Keratinocyte (primary cell): ENCODE results near the gene MLXIP. TPM values are rescaled to one million over a fixed set of nuclear protein-coding genes. Genes with fewer than 3 reads are reported as not detected.
"Not testable (repeated sequence)": the region's sequence is repeated elsewhere in the genome, so short reads cannot be mapped to it uniquely, and the experiment has no call there.

ENCODE experiments used
- DNase-seq: peaks from one replicate; pipeline ENCODE4 v3.0.0-alpha.2; 2011; ENCODE audit warnings: low read depth, missing footprints, low spot score
- FAIRE-seq: peaks from 2 replicates; lab custom pipeline; 2011; peaks lifted over from hg19 to GRCh38; lab: Jason Lieb, UNC
- H2AFZ ChIP-seq: 2 replicates; pipeline ENCODE4 v1.6.0; 2012; ENCODE audit warnings: low read length, control low read depth, inconsistent platforms; ENCODE audit not compliant: control insufficient read depth
- H3K27ac ChIP-seq: 2 replicates; pipeline ENCODE4 v1.5.1; 2011; ENCODE audit warnings: low read length; ENCODE audit not compliant: control insufficient read depth, insufficient read depth
- H3K27me3 ChIP-seq: 3 replicates; pipeline ENCODE4 v1.6.0; 2011; ENCODE audit warnings: low read length; ENCODE audit not compliant: control insufficient read depth, insufficient read depth; ENCODE audit errors: extremely low read depth
- H3K36me3 ChIP-seq, 2 experiments: 2 replicates in 1 of 2; 3 replicates in 1 of 2; pipeline ENCODE4 v1.5.1; 2011; ENCODE audit warnings: low read length in 2 of 2, mild to moderate bottlenecking in 1 of 2; ENCODE audit not compliant: control insufficient read depth in 2 of 2, insufficient read depth in 2 of 2; ENCODE audit errors: extremely low read depth in 1 of 2
- H3K4me1 ChIP-seq: 3 replicates; pipeline ENCODE4 v1.5.1; 2011; ENCODE audit warnings: low read length; ENCODE audit not compliant: control insufficient read depth, insufficient read depth; ENCODE audit errors: extremely low read depth
- H3K4me2 ChIP-seq: 3 replicates; pipeline ENCODE4 v1.6.0; 2011; ENCODE audit warnings: low read depth, low read length; ENCODE audit not compliant: control insufficient read depth, insufficient read depth; ENCODE audit errors: extremely low read depth
- H3K4me3 ChIP-seq, 3 experiments: fragments of 200-600 bp in 1 of 3; sonication (generic) in 1 of 3; 2 replicates in 2 of 3; 3 replicates in 1 of 3; pipeline ENCODE4 v1.5.1; 2011 to 2016; ENCODE audit warnings: low read length in 3 of 3, mild to moderate bottlenecking in 3 of 3, control low read depth in 2 of 3, inconsistent platforms in 1 of 3, low read depth in 1 of 3, mixed read lengths in 1 of 3, mixed run types in 1 of 3, moderate library complexity in 1 of 3; ENCODE audit not compliant: control insufficient read depth in 2 of 3, insufficient read depth in 2 of 3; ENCODE audit errors: extremely low read depth in 1 of 3
- H3K79me2 ChIP-seq: 2 replicates; pipeline ENCODE4 v1.6.0; 2012; ENCODE audit warnings: low read length; ENCODE audit not compliant: control insufficient read depth, insufficient read depth
- H3K9ac ChIP-seq: 3 replicates; pipeline ENCODE4 v1.6.0; 2011; ENCODE audit warnings: low read length; ENCODE audit not compliant: control insufficient read depth, insufficient read depth; ENCODE audit errors: extremely low read depth
- H3K9me1 ChIP-seq: 3 replicates; pipeline ENCODE4 v1.6.0; 2011; ENCODE audit warnings: low read length; ENCODE audit not compliant: control insufficient read depth, insufficient read depth; ENCODE audit errors: extremely low read depth
- H3K9me3 ChIP-seq: 2 replicates; pipeline ENCODE4 v1.5.1; 2012; ENCODE audit warnings: low read depth, low read length; ENCODE audit not compliant: control insufficient read depth
- H4K20me1 ChIP-seq: 3 replicates; pipeline ENCODE4 v1.6.0; 2011; ENCODE audit warnings: low read length; ENCODE audit not compliant: control insufficient read depth, insufficient read depth; ENCODE audit errors: extremely low read depth
- CTCF ChIP-seq, 3 experiments: IDR thresholded peaks in 1 of 3; conservative IDR thresholded peaks in 1 of 3; optimal IDR thresholded peaks in 1 of 3; 2 replicates in 2 of 3; 3 replicates in 1 of 3; pipeline versions ENCODE3 to v1.5.1; 2011; ENCODE audit warnings: low read length in 3 of 3, mild to moderate bottlenecking in 3 of 3, moderate library complexity in 2 of 3, control low read depth in 1 of 3, inconsistent platforms in 1 of 3; ENCODE audit not compliant: insufficient read depth in 2 of 3; ENCODE audit errors: extremely low read depth in 1 of 3
- EZH2 ChIP-seq: IDR thresholded peaks from one replicate; pipeline ENCODE4 v1.6.1; 2012; ENCODE audit warnings: inconsistent platforms, mild to moderate bottlenecking, low read length, moderate library complexity
- dilution Hi-C: fragments of 300-500 bp; cut with MboI; formaldehyde crosslinking; loops from one replicate; pipeline ENCODE4 v1.7.0; 2020; ENCODE audit warnings: low sequenced_read_pairs; ENCODE audit not compliant: extremely low pct_ligation_motif_present
- polyA plus RNA-seq, 5 experiments: library from polyadenylated mRNA; depleted of rRNA in 3 of 5; stranded (reverse) in 3 of 5; stranded (forward) in 1 of 5; unstranded in 1 of 5; fragments of >200 nt; gene quantifications; 1 replicate in 1 of 5; 2 replicates in 3 of 5; 3 replicates in 1 of 5; pipeline versions ENCODE4 v1.2.1 to v1.2.3, GENCODE V29; 2011 to 2012; ENCODE audit warnings: missing spikeins in 2 of 5, low read depth in 1 of 5, low replicate concordance in 1 of 5

The MLXIP gene
- polyA plus RNA-seq, 1 donor (not counting 4 experiments of a cell fraction or from before 2014, with no cell fraction given): 5.5 TPM

- no peak overlapping the region for H2AFZ ChIP-seq
- dilution Hi-C loops: no loop called here
- peaks cover 6% of the 10 kb centered on the region for H4K20me1 ChIP-seq
- H3K27ac ChIP-seq: no peak overlapping the region
- H3K36me3 ChIP-seq: peaks cover 16 to 37% of the 10 kb centered on the region in 2 experiments
- no peaks in the 10 kb centered on the region for H3K27me3 ChIP-seq
- H3K9ac ChIP-seq: no peak overlapping the region
- no peak overlapping the region for H3K4me2 ChIP-seq
- FAIRE-seq (no peak), DNase-seq (no peak)
- H3K4me3 ChIP-seq: no peak overlapping the region
- no peak for TF ChIP-seq CTCF (optimal IDR thresholded peaks at IDR 0.05 in 1 of 3, IDR thresholded peaks at IDR 0.05 in 1 of 3, conservative IDR thresholded peaks at IDR 0.05 in 1 of 3; ENCODE audit: extremely low read depth in 1 of 3, insufficient read depth in 2 of 3, low read length in 3 of 3)
- no peak for TF ChIP-seq EZH2
- H3K9me3 ChIP-seq: no peaks in the 10 kb centered on the region
- H3K9me1 ChIP-seq: no peaks in the 10 kb centered on the region
- no peaks in the 10 kb centered on the region for H3K4me1 ChIP-seq
- no peaks in the 10 kb centered on the region for H3K79me2 ChIP-seq
Measured at GRCh38 chr12:122052285-122052684, 26.3 kb upstream of the MLXIP start.

GRCh38 chr12:122054842-122055520 lies 23.6 kb upstream of the MLXIP start:
- dilution Hi-C loops: no loop called here
- no peak overlapping the region for H3K4me2 ChIP-seq
- no peak overlapping the region for H3K4me3 ChIP-seq
- H3K9ac ChIP-seq: no peak overlapping the region
- DNase-seq: no peak
- no peak overlapping the region for H3K27ac ChIP-seq
- H3K4me1 ChIP-seq: no peaks in the 10 kb centered on the region
- H3K36me3 ChIP-seq: peaks cover 21 to 37% of the 10 kb centered on the region in 2 experiments
- no peak overlapping the region for H2AFZ ChIP-seq
- no peaks in the 10 kb centered on the region for H3K27me3 ChIP-seq
- no peak for FAIRE-seq
- peaks cover 6% of the 10 kb centered on the region for H4K20me1 ChIP-seq
- no peaks in the 10 kb centered on the region for H3K9me3 ChIP-seq
- no peaks in the 10 kb centered on the region for H3K79me2 ChIP-seq
- no peaks in the 10 kb centered on the region for H3K9me1 ChIP-seq
- TF ChIP-seq EZH2: no peak
- TF ChIP-seq CTCF (optimal IDR thresholded peaks at IDR 0.05 in 1 of 3, IDR thresholded peaks at IDR 0.05 in 1 of 3, conservative IDR thresholded peaks at IDR 0.05 in 1 of 3; ENCODE audit: extremely low read depth in 1 of 3, insufficient read depth in 2 of 3, low read length in 3 of 3): no peak

- dilution Hi-C loops, H4K20me1 ChIP-seq: not testable (repeated sequence)
Measured at GRCh38 chr12:122056406-122056805, 22.1 kb upstream of the MLXIP start.

More at GRCh38 chr12:122056406-122056805, 22.1 kb upstream of the MLXIP start:
- H3K9me3 ChIP-seq, H3K4me3 ChIP-seq, H3K27ac ChIP-seq, H3K4me2 ChIP-seq, H3K9ac ChIP-seq, H2AFZ ChIP-seq, H3K79me2 ChIP-seq, H3K27me3 ChIP-seq, FAIRE-seq, H3K4me1 ChIP-seq, H3K9me1 ChIP-seq, DNase-seq: not testable (repeated sequence)
- H3K36me3 ChIP-seq: peaks cover 27 to 43% of the 10 kb centered on the region in 2 experiments
